ENCODE measurements around the gene CTSW. TPM values are rescaled to one million over a fixed set of nuclear protein-coding genes. Genes with fewer than 3 reads are reported as not detected.

Gene CTSW
- polyA plus RNA-seq, 3 donors, result 0.71 to 1.3 (median 0.78) TPM

- whole genome bisulfite sequencing (ENCODE audit: insufficient coverage), result 89% methylated on average over 5 of the region's 6 CpGs
- no peak overlapping the region for H2AFZ ChIP-seq (ENCODE audit: insufficient read depth, low read depth, low read length, poor library complexity, severe bottlenecking)
- H3K27me3 ChIP-seq (ENCODE audit: control insufficient read depth in 2 of 2, insufficient read depth in 2 of 2, low read length in 2 of 2), result no peaks in the 10 kb centered on the region
- no peak for TF ChIP-seq CTCF (IDR thresholded peaks at IDR 0.05)
- H3K4me3 ChIP-seq (replicated peaks in 1 of 3; ENCODE audit: low read depth in 2 of 3, low read length in 3 of 3), result no peak overlapping the region
- intact Hi-C loops (cut with micrococcal nuclease), result no loop called here
- Mint-ChIP-seq H3K4me1 (peaks cover 7% of the 10 kb centered on the region), H3K36me3 (no peaks in the 10 kb centered on the region), H3K27me3 (ENCODE audit: low read depth in 3 of 3) (peaks cover 0 to 13% (median 5%) of the 10 kb centered on the region in 3 donors), H3K4me3 (no peak overlapping the region), H3K27ac (no peak overlapping the region), H3K9me3 (no peaks in the 10 kb centered on the region)
- H3K36me3 ChIP-seq (replicated peaks in 1 of 2; ENCODE audit: control insufficient read depth in 1 of 2, insufficient read depth in 2 of 2, low read length in 2 of 2), result no peaks in the 10 kb centered on the region
- H4K20me1 ChIP-seq (ENCODE audit: insufficient read depth, low read length), result no peaks in the 10 kb centered on the region
- H3K4me1 ChIP-seq (ENCODE audit: control insufficient read depth in 1 of 2, insufficient read depth in 2 of 2, low read length in 2 of 2), result peaks cover 7 to 9% of the 10 kb centered on the region in 2 donors
- H3K27ac ChIP-seq (ENCODE audit: low read depth in 1 of 2, low read length in 2 of 2), result no peak overlapping the region
- no peak for DNase-seq
- no peaks in the 10 kb centered on the region for H3K79me2 ChIP-seq (ENCODE audit: insufficient read depth, low read length)
- no peak overlapping the region for H3K9ac ChIP-seq (ENCODE audit: insufficient read depth, low read length, poor library complexity, severe bottlenecking)
- no peaks in the 10 kb centered on the region for H3K9me3 ChIP-seq (replicated peaks in 1 of 2; ENCODE audit: control insufficient read depth in 1 of 2, insufficient read depth in 1 of 2, low read length in 2 of 2)
- H3K4me2 ChIP-seq (replicated peaks; ENCODE audit: extremely low read depth, low read length, poor library complexity, severe bottlenecking), result no peak overlapping the region
Observed at GRCh38 chr11:65907878-65908277, 28.2 kb downstream of the CTSW start.

- Mint-ChIP-seq H3K36me3 (peaks cover 2 to 4% of the 10 kb centered on the region in 2 donors), H3K9me3 (no peaks in the 10 kb centered on the region), H3K4me1 (peaks cover 36% of the 10 kb centered on the region), H3K27me3 (ENCODE audit: low read depth in 3 of 3) (peaks cover 0 to 8% (median 4%) of the 10 kb centered on the region in 3 donors), H3K4me3 (no peak overlapping the region), H3K27ac (peak overlapping the region in 2 of 7 donors; percentile 30 to 31)
- Histone ChIP-seq H3K9ac (ENCODE audit: insufficient read depth, low read length, poor library complexity, severe bottlenecking) (no peak overlapping the region), H3K9me3 (replicated peaks in 1 of 2; ENCODE audit: control insufficient read depth in 1 of 2, insufficient read depth in 1 of 2, low read length in 2 of 2) (no peaks in the 10 kb centered on the region), H4K20me1 (ENCODE audit: insufficient read depth, low read length) (peaks cover 10% of the 10 kb centered on the region), H3K4me3 (replicated peaks in 1 of 3; ENCODE audit: low read depth in 2 of 3, low read length in 3 of 3) (no peak overlapping the region), H3K4me1 (ENCODE audit: control insufficient read depth in 1 of 2, insufficient read depth in 2 of 2, low read length in 2 of 2) (peaks cover 35 to 39% of the 10 kb centered on the region in 2 donors), H3K4me2 (replicated peaks; ENCODE audit: extremely low read depth, low read length, poor library complexity, severe bottlenecking) (no peak overlapping the region), H2AFZ (ENCODE audit: insufficient read depth, low read depth, low read length, poor library complexity, severe bottlenecking) (no peak overlapping the region), H3K79me2 (ENCODE audit: insufficient read depth, low read length) (peaks cover 3% of the 10 kb centered on the region), H3K36me3 (replicated peaks in 1 of 2; ENCODE audit: control insufficient read depth in 1 of 2, insufficient read depth in 2 of 2, low read length in 2 of 2) (no peaks in the 10 kb centered on the region), H3K27me3 (ENCODE audit: control insufficient read depth in 2 of 2, insufficient read depth in 2 of 2, low read length in 2 of 2) (no peaks in the 10 kb centered on the region), H3K27ac (ENCODE audit: low read depth in 1 of 2, low read length in 2 of 2) (no peak overlapping the region)
- no peak for TF ChIP-seq CTCF (IDR thresholded peaks at IDR 0.05)
- intact Hi-C loops (cut with micrococcal nuclease), result no loop called here
- no peak for DNase-seq
- WGBS (ENCODE audit: insufficient coverage), result 5% methylated on average over 11 of the region's 14 CpGs
Observed at GRCh38 chr11:65911682-65912568, 32.3 kb downstream of the CTSW start.
